B cell (primary cell): ENCODE data around the gene RAX2. TPM values are rescaled to one million over a fixed set of nuclear protein-coding genes. Genes with fewer than 3 reads are reported as not detected.

Experiments
- ATAC-seq: fragments of 200-7000 bp; cut with Tn5 transposase; one replicate; pipeline ENCODE4 v1.10.0; 2021; ENCODE audit warnings: low read depth, mild to moderate bottlenecking, moderate number of reproducible peaks, moderate library complexity
- CTCF ChIA-PET: fragments of 350-600 bp; sonication (Branson Sonifier 250); formaldehyde crosslinking; loops from one replicate; lab custom pipeline; 2021; ENCODE audit warnings: antibody characterized with exemption, inconsistent platforms; lab: Charles Lee
- POLR2A ChIA-PET: fragments of 350-600 bp; sonication (Branson Sonifier 250); formaldehyde crosslinking; loops from one replicate; lab custom pipeline; 2021; ENCODE audit warnings: antibody characterized with exemption; lab: Charles Lee
- DNase-seq: peaks from one replicate; pipeline ENCODE4 v3.0.0; 2013
- H2AFZ ChIP-seq: 2 replicates; pipeline ENCODE4 v1.6.1; 2012; ENCODE audit warnings: mild to moderate bottlenecking, low read depth, low read length; ENCODE audit not compliant: insufficient read depth, poor library complexity, severe bottlenecking
- H3K27ac ChIP-seq, 2 donors: 1 replicate in 1 of 2; 2 replicates in 1 of 2; pipeline ENCODE4 v1.5.1; 2012 to 2013; ENCODE audit warnings: low read length in 2 of 2, mild to moderate bottlenecking in 2 of 2, moderate library complexity in 1 of 2
- H3K27me3 ChIP-seq, 4 experiments: fragments of 200-600 bp in 1 of 4; sonication (generic) in 1 of 4; replicated peaks in 1 of 4; 1 replicate in 2 of 4; 2 replicates in 2 of 4; pipeline versions ENCODE4 v1.6.1 to v1.7.0; 2013 to 2016; ENCODE audit warnings: low read length in 3 of 4, mild to moderate bottlenecking in 2 of 4, mixed read lengths in 1 of 4, moderate library complexity in 1 of 4; ENCODE audit not compliant: insufficient read depth in 4 of 4, control insufficient read depth in 3 of 4; ENCODE audit errors: control extremely low read depth in 1 of 4
- H3K36me3 ChIP-seq, 2 experiments: replicated peaks in 1 of 2; 1 replicate in 1 of 2; 2 replicates in 1 of 2; pipeline versions ENCODE4 v1.6.1 to v1.7.1; 2013; ENCODE audit warnings: low read length in 1 of 2; ENCODE audit not compliant: insufficient read depth in 2 of 2, control insufficient read depth in 1 of 2; ENCODE audit errors: control extremely low read depth in 1 of 2, extremely low read depth in 1 of 2
- H3K4me1 ChIP-seq, 2 donors: fragments of 200-600 bp in 1 of 2; sonication (generic) in 1 of 2; 1 replicate in 1 of 2; 2 replicates in 1 of 2; pipeline versions ENCODE4 v1.5.1 to v1.6.1; 2013 to 2017; ENCODE audit warnings: low read length in 2 of 2; ENCODE audit not compliant: control insufficient read depth in 2 of 2, insufficient read depth in 2 of 2
- H3K4me2 ChIP-seq: replicated peaks from 2 replicates; pipeline ENCODE3; 2012; ENCODE audit warnings: mild to moderate bottlenecking, low read depth, low read length; ENCODE audit not compliant: poor library complexity, severe bottlenecking
- H3K4me3 ChIP-seq, 5 experiments: fragments of 200-600 bp in 1 of 5; sonication (generic) in 1 of 5; 1 replicate in 3 of 5; 2 replicates in 2 of 5; pipeline versions ENCODE4 v1.5.1 to v1.7.0; 2011 to 2016; ENCODE audit warnings: low read length in 4 of 5, mild to moderate bottlenecking in 4 of 5, low read depth in 2 of 5, control low read depth in 1 of 5, moderate library complexity in 1 of 5; ENCODE audit not compliant: insufficient read depth in 1 of 5; ENCODE audit errors: control extremely low read depth in 1 of 5, extremely low read depth in 1 of 5
- H3K79me2 ChIP-seq: fragments of 200-600 bp; sonication (generic); one replicate; pipeline ENCODE4 v1.6.0; 2016; ENCODE audit warnings: low read length; ENCODE audit not compliant: control insufficient read depth, insufficient read depth
- H3K9ac ChIP-seq: fragments of 200-600 bp; sonication (generic); 2 replicates; pipeline ENCODE4 v1.6.1; 2017; ENCODE audit warnings: mild to moderate bottlenecking, low read length, moderate library complexity
- H3K9me3 ChIP-seq, 3 donors: one replicate each; pipeline versions ENCODE4 v1.6.1 to v1.7.1; 2013; ENCODE audit warnings: low read length in 2 of 3; ENCODE audit not compliant: control insufficient read depth in 2 of 3, insufficient read depth in 1 of 3; ENCODE audit errors: control extremely low read depth in 1 of 3
- H4K20me1 ChIP-seq: 2 replicates; pipeline ENCODE4 v1.6.0; 2012; ENCODE audit warnings: mild to moderate bottlenecking, low read length; ENCODE audit not compliant: insufficient read depth, control insufficient read depth, poor library complexity, severe bottlenecking
- H3K27ac Mint-ChIP-seq: one replicate; pipeline ENCODE4 v1.8.0; 2021; ENCODE audit warnings: mixed read lengths
- H3K27me3 Mint-ChIP-seq: one replicate; pipeline ENCODE4 v1.8.0; 2021; ENCODE audit warnings: mixed read lengths
- H3K4me1 Mint-ChIP-seq: one replicate; pipeline ENCODE4 v1.8.0; 2021; ENCODE audit warnings: mixed read lengths
- H3K4me3 Mint-ChIP-seq: one replicate; pipeline ENCODE4 v1.8.0; 2021; ENCODE audit warnings: mixed read lengths
- H3K9me3 Mint-ChIP-seq: one replicate; pipeline ENCODE4 v1.8.0; 2022; ENCODE audit warnings: mixed read lengths; ENCODE audit not compliant: insufficient read depth
- CTCF ChIP-seq: fragments of 200-600 bp; IDR thresholded peaks from one replicate; pipeline ENCODE4 v1.8.0; 2022; ENCODE audit warnings: antibody characterized with exemption, mild to moderate bottlenecking
- EZH2 ChIP-seq: IDR thresholded peaks from 2 replicates; pipeline ENCODE4 v1.6.1; 2012; ENCODE audit warnings: borderline replicate concordance, low read depth, mild to moderate bottlenecking, moderate library complexity, low read length; ENCODE audit not compliant: insufficient read depth, poor library complexity, severe bottlenecking
- WGBS: methylation state at CpG from one replicate; pipeline ENCODE4 v1.1.5; 2013; ENCODE audit warnings: missing lambda C conversion rate; ENCODE audit not compliant: insufficient coverage; 5-methylcytosine and 5-hydroxymethylcytosine counted together
- intact Hi-C: fragments of 100-400 bp; cut with micrococcal nuclease; formaldehyde crosslinking; loops from one replicate; pipeline ENCODE4 v1.10.0; 2022
- polyA plus RNA-seq: library from polyadenylated mRNA; depleted of rRNA; stranded (reverse); fragments of >200 nt; gene quantifications from 2 replicates; pipeline ENCODE4 v1.2.3, GENCODE V29; 2012
- total RNA-seq, 2 donors: library from RNA; stranded (reverse); fragments of 120-200 nt in 1 of 2; gene quantifications; 1 replicate in 1 of 2; 2 replicates in 1 of 2; pipeline versions ENCODE4 v1.2.3 to v1.2.4, GENCODE V29; 2013 to 2022

The RAX2 gene
- total and polyA plus RNA-seq, 2 donors (not counting 1 experiment from before 2014, with no cell fraction given): not detected

- Mint-ChIP-seq H3K27me3 (no peaks in the 10 kb centered on the region), H3K4me1 (no peaks in the 10 kb centered on the region), H3K9me3 (no peaks in the 10 kb centered on the region), H3K4me3 (no peak overlapping the region), H3K27ac (no peak overlapping the region)
- H3K27ac ChIP-seq: no peak overlapping the region
- H3K79me2 ChIP-seq: peaks cover 7% of the 10 kb centered on the region
- no peaks in the 10 kb centered on the region for H3K27me3 ChIP-seq
- H3K9me3 ChIP-seq: no peaks in the 10 kb centered on the region
- no peak overlapping the region for H2AFZ ChIP-seq
- TF ChIP-seq CTCF: no peak
- no peak for TF ChIP-seq EZH2
- CTCF ChIA-PET: no interaction called here
- WGBS: 96% methylated on average over 52 of the region's 53 CpGs
- no peak overlapping the region for H3K9ac ChIP-seq
- no peak overlapping the region for H3K4me2 ChIP-seq
- H3K36me3 ChIP-seq: peaks cover 0 to 27% of the 10 kb centered on the region in 2 experiments
- no peak overlapping the region for H3K4me3 ChIP-seq
- intact Hi-C loops: no loop called here
- DNase-seq (no peak), ATAC-seq (no peak)
- no peaks in the 10 kb centered on the region for H3K4me1 ChIP-seq
- peaks cover 34% of the 10 kb centered on the region for H4K20me1 ChIP-seq
- POLR2A ChIA-PET: no interaction called here
Observed at GRCh38 chr19:3770136-3770999, 1.7 kb downstream of the RAX2 start.

GRCh38 chr19:3769494-3769893, 2.5 kb downstream of the RAX2 start:
- POLR2A ChIA-PET: no interaction called here
- DNase-seq: no peak

More at GRCh38 chr19:3769494-3769893, 2.5 kb downstream of the RAX2 start:
- peaks cover 14% of the 10 kb centered on the region for H3K79me2 ChIP-seq
- H3K36me3 ChIP-seq: peaks cover 0 to 31% of the 10 kb centered on the region in 2 experiments
- no peak for ATAC-seq
- no peaks in the 10 kb centered on the region for H3K4me1 ChIP-seq
- intact Hi-C loops: loop anchor here (10.0 kb wide), 1 partner anchor 1915 kb away; the partner anchor contains the start of genes HSD11B1L and MICOS13
- H3K27ac ChIP-seq: no peak overlapping the region
- Mint-ChIP-seq H3K9me3 (no peaks in the 10 kb centered on the region), H3K27me3 (no peaks in the 10 kb centered on the region), H3K27ac (no peak overlapping the region), H3K4me3 (no peak overlapping the region), H3K4me1 (no peaks in the 10 kb centered on the region)
- CTCF ChIA-PET: no interaction called here
- H3K9me3 ChIP-seq: no peaks in the 10 kb centered on the region
- H3K4me2 ChIP-seq: no peak overlapping the region
- H2AFZ ChIP-seq: no peak overlapping the region
- H4K20me1 ChIP-seq: peaks cover 34% of the 10 kb centered on the region
- TF ChIP-seq EZH2: no peak
- TF ChIP-seq CTCF: no peak
- no peak overlapping the region for H3K4me3 ChIP-seq
- 96% methylated on average over 17 of the region's 17 CpGs for WGBS
- H3K9ac ChIP-seq: no peak overlapping the region
- H3K27me3 ChIP-seq: no peaks in the 10 kb centered on the region
